Purkinje cell (primary cell): ENCODE measurements around the gene CREBBP. TPM values are rescaled to one million over a fixed set of nuclear protein-coding genes. Genes with fewer than 3 reads are reported as not detected.

ENCODE experiments used
- polyA plus RNA-seq: library from polyadenylated mRNA; unstranded; fragments of >200 nt; fragmentation: Nextera tagmentation; gene quantifications from 2 replicates; pipeline ENCODE4 v1.2.1, GENCODE V29; 2014

CREBBP gene
- 6.4 and 10.0 TPM in 2 replicates for polyA plus RNA-seq

DNA sequence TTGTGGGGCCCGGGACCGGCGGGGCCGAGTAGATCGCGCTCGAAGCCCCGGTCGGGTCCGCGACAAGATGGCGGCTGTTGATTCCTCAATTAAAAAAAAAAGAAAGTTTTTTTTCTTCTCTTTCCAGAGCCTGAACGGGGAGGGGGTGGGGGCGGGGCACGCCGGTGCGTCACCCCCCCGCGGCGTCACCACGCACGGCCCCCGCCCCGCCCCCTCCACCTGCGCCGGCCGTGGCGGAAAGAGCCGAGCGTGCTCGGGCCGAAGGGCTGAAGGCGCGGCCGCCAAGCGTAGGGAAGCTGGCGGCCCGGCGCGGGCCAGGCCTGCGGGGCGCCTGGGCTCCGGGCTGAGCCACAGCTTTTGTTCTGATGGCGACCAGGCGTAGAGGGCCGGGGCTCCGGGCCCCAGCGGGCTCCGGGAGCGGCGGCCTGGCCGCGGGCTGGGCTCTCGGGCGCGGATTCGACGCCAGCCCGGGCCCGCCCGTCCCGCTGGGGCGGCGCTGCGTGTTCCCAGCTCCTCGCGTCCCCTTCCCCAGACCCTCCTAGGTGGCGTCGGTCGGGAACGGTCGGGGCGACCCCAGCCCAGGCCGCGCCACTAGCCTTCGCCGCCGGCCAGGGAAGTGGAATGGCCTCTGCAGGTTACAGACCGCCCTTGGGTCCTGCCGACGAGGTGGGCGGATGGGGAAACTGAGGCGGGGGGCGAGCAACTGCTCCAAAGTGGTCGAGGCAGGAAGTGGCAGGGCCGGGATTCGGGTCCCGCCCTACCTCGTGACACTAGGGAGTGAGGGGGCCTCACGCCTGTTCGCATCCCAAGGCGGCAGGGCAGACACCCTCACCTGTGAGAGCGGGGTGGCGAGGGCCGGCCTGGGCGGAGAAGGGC lies at the start of gene CREBBP:
Gene CREBBP (minus strand): TSS at position 91 of the 876 bp plus-strand sequence. CDS start 797 bp downstream, outside the sequence.

DNA sequence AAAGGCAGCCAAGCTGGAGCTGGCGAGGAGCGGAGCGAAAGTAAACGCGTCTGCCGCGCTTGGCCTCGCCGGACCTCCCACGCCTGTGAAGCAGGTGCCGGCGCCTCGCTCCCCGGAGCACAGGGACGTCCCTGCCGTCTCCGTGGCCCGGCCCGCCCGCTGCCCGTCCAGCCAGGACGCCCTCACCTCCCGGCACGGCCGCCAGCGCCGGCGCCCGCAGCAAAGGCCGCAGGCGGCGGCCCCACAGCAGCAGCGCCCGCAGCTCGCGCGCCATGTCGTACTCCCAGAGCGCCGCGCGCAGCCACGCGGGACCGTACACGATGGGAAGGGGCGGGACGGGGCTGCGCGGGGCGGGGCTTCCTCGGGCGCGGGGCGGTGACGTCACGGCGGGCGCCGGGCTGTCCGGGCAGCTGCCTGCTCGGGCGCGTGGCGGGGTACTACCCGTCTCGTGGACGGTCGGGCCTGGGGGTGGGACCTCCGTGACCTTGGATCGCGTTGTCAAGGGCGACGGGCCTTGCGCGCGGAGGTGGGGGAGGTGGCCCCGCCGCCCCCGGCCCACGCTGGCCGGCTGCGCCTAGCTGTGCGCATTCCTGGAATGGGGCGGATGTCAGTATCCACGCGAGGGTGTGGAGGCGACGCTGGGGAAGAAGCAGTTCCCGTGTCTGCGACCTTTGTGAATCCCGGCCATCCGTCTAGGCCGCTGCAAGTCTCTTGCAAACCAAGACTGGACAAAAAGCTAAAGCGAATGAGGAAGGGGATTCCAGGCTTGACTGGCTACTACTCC lies 163.1 kb downstream of the CREBBP start, which contains the start of gene TRAP1:
Gene TRAP1 (minus strand): TSS at position 290 of the 784 bp plus-strand sequence. CDS start 16 bp downstream, at position 274.

Other genes with a start within 250 kb of the CREBBP start
- gene DNASE1, start 226.0 kb downstream of the CREBBP start, polyA plus RNA-seq, result 0.95 and 1.7 TPM in 2 replicates
- 43.5 and 58.0 TPM in 2 replicates for gene TRAP1, start 163.2 kb downstream of the CREBBP start, polyA plus RNA-seq
- gene ADCY9, start 235.7 kb upstream of the CREBBP start, polyA plus RNA-seq, result 0.08 and 0.50 TPM in 2 replicates